Right renal pelvis (tissue), 4 donors: ENCODE results near the gene CEBPB. TPM values are rescaled to one million over a fixed set of nuclear protein-coding genes. Genes with fewer than 3 reads are reported as not detected.
"Not testable (repeated sequence)": the region's sequence is repeated elsewhere in the genome, so short reads cannot be mapped to it uniquely, and the experiment has no call there.

Source experiments
- DNase-seq, 4 donors: peaks; one replicate each; pipeline ENCODE4 v3.0.0-alpha.2; 2013; ENCODE audit warnings: low read depth in 4 of 4, low spot score in 3 of 4, missing footprints in 1 of 4
- polyA plus RNA-seq, 4 donors: library from polyadenylated mRNA; unstranded; fragments of 120-200 nt; gene quantifications; one replicate each; pipeline ENCODE4 v1.2.1, GENCODE V29; 2013; ENCODE audit not compliant: insufficient read length in 4 of 4

Gene CEBPB
- polyA plus RNA-seq, 4 donors = 4.3 to 6.8 (median 4.5) TPM

DNA sequence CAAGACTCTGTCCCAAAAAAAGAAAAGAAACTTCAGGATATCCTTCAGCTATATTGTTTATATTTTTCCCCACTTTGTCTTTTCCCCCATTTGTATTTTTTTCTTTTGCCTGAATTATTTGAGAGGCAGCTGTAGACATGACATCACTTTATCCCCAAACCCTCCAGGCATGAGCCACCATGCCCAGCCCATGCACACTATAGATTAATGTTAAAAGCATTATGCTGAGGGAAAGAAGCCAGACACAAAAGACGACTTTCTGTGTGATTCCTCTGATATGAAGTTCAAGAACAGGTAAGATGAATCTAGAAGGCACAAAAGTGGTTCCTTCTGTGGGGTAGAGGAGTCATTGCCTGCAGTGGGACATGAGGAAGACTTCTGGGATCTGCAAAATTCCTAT lies 16.4 kb downstream of the CEBPB start:
- no peak for DNase-seq

DNA sequence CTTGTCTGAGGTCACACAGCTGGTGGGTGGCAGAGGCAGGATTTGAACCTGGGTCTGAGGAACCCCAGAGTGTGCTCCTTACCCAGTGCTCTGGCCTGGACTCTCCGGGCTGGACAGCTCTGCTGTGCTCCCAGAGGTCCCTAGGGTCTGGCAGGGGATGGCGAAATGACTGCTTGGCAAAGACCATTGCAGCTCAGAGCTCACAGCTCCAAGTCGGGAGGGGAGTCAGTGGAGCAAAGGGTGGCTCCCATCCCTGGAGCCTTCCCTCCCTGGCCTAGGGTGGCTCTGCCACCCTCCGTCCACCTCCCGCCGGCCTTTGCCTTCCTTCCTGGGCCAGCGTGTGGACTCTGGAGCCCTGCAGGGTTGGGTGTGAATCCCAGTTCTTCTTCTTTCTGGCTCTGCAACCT lies 17.5 kb downstream of the CEBPB start:
- no peak for DNase-seq

DNA sequence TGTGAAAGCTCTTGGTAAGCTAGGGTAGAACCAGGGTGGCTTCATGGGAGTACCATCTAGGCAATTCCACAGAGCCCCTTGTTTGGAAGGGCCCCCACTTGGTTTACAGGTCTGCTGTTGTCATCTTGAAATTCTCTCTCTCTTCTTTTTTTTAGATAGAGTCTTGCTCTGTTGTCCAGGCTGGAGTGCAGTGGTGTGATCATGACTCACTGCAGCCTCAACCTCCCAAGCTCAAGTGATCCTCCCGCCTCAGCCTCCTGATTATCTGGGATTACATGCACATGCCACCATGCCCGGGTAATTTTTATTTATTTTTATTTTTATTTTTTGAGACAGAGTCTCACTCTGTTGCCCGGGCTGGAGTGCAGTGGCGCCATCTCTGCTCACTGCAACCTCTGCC lies 18.2 kb downstream of the CEBPB start:
- DNase-seq = not testable (repeated sequence)

DNA sequence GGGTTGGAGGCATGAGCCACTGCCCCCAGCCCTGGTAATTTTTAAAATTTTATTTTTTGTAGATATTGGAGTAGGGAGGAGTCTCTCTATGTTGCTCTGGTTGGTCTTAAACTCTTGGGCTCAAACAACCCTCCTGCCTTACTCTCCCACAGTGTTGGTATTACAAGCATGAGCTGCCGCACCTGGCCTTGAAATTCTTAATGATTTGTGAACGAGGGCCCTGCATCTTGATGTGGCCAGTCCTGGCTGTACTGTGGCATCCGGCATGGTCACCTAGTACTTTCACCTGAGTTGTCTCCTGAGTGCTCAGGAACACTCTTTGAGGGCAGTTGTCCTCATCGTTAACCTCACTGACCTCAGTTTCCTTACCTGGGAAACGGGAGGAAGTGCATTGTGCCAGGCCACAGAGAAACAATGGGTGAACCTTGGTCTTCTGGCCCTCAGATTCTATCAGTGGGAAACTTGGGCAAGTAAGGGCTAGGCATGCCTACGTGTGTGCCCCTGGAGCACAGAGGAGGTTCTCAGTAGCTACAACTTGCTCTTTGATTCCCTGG lies 19.5 kb downstream of the CEBPB start:
- DNase-seq = no peak

- no peak for DNase-seq
Measured at GRCh38 chr20:50211091-50211490, 20.5 kb downstream of the CEBPB start.

GRCh38 chr20:50213531-50214106 lies 23.0 kb downstream of the CEBPB start:
- DNase-seq = no peak

DNA sequence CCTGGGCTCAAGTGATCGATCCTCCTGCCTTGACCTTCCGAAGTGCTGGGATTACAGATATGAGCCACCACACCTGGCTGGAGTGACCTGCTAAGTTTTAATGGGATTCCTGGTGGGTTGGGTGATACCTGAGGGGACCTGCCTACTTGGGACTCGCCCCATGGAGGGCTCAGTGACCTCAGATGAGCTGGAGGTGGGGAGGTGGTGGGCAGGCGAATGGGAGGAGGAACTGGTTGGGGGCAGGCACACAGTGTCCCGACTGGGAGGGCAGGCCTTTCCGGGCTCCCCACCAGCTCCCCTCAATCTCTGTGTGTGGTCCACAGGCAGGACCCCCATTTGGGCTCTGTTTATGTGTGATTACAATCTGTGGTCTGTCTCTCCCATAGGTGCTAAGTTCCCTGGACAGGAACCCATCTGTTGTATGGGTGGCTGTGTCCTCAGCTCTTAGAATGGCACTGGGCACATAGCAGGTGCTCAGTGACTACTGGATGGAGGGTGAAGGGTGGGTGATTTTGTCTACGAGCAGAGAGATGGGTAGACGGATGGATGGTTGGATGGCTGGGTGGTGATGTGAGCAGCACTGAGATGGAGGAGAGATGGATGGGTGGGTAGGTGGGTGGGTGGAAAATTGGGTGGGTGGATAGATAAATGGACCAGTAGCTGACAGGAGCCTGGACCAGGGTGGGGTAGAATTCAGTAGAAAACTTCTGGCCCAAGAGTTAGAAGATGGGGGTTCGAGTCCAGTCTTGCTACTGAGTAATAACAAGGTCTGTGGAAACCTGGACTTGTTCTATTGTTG lies 23.8 kb downstream of the CEBPB start:
- no peak for DNase-seq

DNA sequence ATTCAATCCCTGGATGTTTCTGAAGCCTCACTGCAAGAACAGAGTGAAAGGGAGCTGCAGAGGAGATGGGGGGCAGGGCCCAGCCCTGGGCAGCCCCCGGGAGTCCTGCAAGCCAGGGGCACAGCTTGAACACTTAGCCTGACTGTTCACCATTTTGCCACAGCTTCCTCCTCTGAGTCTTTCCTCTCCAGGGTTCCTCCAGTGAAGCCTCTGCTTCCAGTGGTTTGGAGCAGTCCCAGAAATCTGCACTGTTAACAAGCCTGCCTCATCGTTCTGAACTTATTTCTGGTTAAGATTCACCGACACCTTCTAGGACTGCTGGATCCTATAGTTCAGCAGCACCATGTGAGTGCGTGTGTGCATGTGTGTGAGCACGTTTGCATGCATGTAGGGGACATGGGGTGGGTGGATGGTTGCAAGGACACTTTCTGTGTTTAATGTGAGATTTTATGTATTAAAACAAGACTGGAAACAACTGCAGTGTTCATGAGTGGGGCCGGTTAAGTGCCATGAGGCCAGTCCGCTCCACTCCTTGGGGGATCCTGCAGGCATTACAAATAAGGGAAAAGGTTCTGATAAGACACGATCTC lies 24.6 kb downstream of the CEBPB start:
- no peak for DNase-seq

DNA sequence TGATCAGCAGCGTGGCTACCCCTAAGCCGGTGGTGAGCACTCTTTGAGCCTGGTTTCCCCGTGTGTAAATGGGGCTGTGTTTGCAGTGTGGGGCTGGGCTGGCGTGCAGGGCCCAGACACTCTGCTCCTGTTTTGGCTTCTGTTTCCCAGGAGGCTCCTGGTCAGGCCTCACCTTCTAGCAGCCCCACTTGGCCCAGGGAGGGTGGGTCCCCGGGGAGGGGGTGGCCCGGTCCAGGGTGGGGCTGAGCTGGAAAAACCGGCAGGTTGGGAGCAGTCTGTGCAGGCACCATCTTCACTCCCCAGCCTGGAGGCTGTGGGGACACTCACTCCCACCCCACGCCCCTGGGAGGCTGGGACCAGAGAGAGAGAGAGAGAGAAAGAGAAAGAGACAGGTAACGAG lies 25.3 kb downstream of the CEBPB start:
- no peak for DNase-seq

DNA sequence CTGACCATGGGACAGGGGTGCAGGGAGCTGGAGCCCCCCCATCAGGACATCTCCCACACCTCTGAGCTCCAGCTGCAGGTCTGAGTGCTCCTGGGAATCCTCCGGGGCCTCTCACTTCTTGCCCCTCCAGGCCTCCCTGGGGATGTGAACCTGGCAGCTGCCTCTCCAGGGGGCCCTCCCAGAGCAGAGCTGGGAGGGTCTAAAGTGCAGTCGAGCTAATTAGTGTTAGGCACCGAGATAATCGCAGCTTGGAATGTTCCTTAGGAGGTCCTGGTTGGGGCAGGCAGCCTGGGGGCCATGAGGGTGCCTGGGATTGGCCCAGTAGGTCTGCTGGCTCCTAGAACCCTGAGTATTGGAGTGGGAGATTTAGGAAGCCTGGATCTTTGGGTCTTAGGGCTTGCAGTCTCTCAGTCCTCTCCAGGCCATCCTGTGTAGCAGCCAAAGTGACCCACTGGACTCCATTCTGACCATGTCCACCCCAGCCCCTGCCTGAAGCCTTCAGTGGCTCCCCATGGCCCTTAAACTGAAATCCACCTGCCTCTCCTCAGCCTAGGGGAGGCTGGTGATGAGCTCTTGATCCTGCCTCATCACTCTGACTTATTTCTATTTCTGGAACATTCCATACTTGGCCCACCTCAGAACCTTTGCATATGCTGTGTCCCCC lies 26.0 kb downstream of the CEBPB start:
- DNase-seq = no peak

- no peak for DNase-seq
Measured at GRCh38 chr20:50217207-50217949, 26.7 kb downstream of the CEBPB start.

DNA sequence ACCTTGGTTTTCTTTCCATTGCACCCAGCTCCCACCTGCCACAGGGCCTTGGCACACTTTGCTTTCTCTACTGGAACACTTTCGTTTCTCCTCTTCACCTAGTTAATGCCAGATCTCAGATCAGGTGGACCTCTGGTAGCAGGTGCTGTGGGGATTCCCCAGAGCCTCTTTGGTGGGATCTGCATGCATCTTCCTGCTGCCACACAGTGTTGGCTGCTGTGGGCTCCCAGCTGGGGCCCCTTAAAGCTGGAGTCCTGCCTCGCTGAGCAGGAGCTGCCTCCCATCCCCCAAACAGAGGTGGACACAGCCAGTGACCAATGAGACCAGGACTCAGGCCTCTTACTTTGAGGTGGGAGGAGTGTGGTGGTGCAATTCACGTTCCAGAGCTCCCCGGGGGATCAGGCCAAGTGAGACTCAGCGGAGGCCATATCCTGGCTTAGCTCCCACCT lies 28.4 kb downstream of the CEBPB start:
- no peak for DNase-seq

GRCh38 chr20:50219600-50219999 lies 29.0 kb downstream of the CEBPB start:
- DNase-seq = no peak

GRCh38 chr20:50220093-50220893 lies 29.7 kb downstream of the CEBPB start:
- no peak for DNase-seq

GRCh38 chr20:50220894-50221365 lies 30.3 kb downstream of the CEBPB start:
- DNase-seq = no peak

- DNase-seq = no peak
Measured at GRCh38 chr20:50221501-50222308, 31.1 kb downstream of the CEBPB start.

DNA sequence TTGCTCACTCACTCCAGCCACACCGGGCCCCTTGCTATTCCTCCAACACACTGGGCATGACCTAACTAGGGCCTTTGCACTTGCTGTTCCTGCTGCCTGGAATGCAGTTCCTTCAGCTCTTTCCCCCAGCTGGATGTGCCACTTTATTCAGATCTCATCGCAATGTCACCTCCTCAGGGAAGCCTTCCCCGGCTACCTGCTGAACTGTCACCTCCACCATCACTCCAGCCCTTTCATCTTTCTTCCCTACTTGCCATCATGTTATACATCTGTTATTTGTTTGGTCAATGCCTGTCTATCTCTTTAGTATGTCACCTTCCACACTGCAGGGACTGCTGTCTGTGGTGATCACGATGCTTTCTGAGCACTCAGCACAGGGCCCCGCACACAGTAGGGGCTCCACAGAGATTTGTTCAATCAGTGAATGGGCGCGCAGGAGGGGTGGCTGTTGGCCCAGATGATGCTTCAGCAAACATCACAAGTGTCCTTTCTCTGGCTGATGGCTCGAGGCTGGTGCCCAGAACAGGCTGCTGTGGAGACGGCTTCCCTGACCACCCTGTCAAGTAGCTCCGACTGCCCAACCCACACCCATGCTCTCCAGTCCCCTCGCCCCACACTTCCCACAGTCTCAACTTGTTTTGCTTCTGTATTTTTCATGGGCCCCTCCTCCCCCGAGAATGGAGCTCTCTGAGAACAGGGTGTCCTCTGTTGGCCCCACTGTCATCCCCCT lies 31.8 kb downstream of the CEBPB start:
- no peak for DNase-seq
